ENCODE measurements around the gene NPAS3.

Gene NPAS3

DNA sequence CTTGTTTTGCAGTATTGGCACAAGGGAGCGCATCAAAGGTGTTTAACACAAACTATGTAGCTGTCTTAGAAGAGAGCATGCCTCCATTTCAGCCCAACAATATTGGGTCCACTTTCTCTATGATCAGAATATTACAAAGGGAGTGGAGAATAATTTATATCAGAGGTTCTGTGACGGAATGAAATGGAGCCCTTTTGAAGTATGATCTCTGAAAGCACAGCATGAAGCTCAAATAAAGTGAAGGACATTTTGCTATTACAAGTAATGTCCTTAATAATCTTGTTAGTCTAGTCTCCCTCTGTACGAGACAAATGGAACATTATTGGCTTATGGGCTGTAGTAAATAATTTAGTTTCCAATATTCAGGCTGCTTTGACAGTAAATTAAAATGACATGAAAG lies 302.7 kb downstream of the NPAS3 start:
- in situ Hi-C loops (cut with MboI; ENCODE audit: low sequenced_read_pairs): no loop called here

DNA sequence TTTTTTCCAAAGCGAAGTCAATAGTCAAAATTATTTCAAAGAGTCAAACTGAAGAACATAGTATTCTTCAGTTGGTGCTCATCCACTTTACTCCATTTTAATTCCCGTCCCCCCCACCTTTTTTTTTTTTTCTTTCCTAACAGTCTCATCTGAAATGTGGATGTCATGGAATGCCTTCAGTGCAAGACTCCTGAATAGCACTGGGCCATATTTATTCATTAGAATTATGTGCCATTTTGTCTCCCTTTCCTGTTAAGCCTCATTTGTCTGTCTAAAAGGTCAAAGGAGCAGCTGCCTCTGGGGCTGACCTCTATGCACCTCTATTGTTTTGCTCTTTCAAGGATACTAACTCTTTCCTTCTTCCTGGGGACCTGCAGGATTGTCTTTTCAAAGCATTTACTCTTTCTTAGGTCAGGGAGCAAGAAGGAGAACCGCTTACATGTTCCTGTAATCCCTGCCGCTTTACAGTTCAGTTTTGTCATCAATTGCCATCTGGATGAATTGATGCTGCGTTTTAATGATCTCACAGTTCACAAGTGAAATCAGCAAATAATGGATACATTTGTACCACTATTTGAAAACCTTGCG lies 310.6 kb downstream of the NPAS3 start:
- in situ Hi-C loops (cut with MboI; ENCODE audit: low sequenced_read_pairs): no loop called here

DNA sequence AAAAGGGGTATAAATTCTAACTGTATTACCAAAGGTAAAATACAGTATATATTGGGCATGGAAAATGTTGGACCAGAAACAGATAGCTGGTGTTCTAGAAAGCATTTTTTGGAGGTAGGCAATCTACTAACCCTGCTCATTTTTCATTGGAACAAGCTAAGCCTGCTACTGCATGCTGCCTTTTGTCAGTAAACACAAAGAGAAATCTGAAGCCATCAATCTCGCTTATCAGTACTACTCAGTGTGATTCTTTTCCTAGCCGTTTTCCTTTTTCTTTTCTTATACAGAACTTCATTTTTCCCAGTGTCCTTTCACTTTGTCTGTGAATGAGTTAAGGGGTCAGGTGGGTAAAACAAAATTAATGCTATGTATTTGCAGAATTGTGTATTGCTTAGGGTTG lies 312.3 kb downstream of the NPAS3 start:
- in situ Hi-C loops (cut with MboI; ENCODE audit: low sequenced_read_pairs): no loop called here

DNA sequence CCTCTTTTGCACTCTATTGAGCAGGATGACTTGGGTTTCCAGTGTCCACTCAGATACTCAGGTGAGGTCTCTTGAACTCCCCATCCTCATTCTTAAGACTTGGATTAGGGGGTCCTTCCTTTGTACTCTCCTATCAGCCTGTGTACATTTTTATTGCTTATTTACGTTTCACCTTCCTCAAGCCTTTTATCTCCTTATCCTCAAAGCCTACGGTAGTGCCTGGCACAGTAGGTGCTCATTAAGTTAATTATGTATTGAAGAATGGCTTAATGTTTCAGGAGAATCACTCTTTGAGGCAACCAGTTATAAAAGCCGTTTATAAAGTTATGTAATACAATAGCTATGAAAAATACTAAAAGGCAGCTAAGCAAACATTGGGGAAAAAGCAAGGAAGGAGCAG lies 315.7 kb downstream of the NPAS3 start:
- in situ Hi-C loops (cut with MboI; ENCODE audit: low sequenced_read_pairs): no loop called here

DNA sequence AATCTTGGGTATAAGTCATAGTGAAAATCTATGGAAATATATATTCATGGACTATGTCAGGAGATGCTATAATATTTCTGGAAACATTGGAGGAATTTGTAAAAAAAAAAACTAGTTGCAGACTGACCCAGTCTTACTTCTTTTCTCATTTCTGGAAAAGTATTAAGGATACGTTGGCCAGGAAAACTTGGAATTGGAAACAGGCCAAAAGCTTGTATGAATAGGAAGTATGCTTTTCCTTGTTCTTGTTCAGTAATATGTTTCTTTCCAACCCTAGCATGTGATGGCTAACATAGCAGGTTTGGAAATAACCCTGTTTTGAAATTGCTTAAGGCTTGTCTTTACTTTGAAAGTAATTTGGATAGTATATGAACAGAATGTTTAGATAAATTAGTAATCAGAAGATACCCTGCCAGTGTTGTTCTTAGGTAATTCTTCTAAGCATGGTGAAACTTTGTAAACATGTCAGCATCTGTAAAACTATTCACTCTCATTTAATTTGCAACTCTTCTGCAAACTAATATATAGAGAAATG lies 316.2 kb downstream of the NPAS3 start:
- in situ Hi-C loops (cut with MboI; ENCODE audit: low sequenced_read_pairs): no loop called here

DNA sequence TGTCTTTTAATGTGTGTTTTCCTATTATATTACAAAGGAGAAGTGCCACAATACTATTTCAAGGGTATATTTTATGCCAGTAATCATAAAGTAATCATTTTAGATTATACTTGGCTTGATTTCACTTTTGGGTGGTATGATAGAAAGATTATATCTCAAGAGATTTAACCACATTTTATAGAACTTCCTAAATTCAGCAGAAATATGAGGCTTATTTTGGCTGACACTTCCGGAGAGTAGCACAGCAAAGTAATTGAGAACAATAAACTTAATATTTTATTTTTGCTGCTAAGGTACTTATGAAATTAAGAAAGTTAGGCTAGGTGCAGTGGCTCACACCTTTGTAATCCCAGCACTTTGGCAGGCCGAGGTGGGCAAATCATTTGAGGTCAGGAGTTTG lies 319.1 kb downstream of the NPAS3 start:
- in situ Hi-C loops (cut with MboI; ENCODE audit: low sequenced_read_pairs): no loop called here

DNA sequence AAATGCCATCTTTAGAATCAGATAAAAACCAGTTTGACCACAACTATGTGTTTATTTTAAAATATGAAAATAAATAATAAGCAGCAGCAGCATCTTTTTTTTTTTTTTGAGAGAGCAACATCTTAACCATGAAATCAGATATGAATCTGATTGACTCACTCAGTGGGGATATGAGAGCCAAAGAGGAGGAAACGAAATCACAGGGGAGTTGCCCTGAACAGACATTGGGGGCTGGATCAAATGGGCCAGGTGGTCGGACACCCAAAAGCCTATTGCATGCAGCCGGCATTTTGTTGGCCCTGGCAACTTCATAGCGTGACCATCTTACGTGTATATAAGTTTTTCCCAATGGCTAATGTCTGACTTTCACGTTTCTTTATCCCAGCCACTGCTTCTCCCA lies 321.1 kb downstream of the NPAS3 start:
- in situ Hi-C loops (cut with MboI; ENCODE audit: low sequenced_read_pairs): no loop called here

DNA sequence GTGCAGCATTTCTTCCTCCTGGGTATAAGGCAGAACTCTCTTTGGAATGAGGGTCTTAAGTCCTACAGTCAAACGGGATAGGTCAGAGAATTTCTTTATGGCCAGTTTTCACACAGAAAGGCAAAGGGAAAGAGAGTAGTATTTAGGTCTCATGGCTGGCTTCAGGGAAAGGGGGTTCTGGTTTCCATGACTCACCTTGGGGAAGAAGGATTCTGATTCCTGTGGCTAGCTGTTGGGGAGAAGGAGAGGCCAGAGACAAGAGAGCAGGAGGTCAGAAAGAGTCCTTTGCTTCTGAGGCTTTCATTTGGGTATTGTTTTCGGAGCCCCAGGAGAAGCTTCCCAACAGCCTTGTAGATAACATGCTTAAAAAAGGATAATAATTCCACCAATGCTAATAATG lies 332.5 kb downstream of the NPAS3 start:
- in situ Hi-C loops (cut with MboI; ENCODE audit: low sequenced_read_pairs): no loop called here

DNA sequence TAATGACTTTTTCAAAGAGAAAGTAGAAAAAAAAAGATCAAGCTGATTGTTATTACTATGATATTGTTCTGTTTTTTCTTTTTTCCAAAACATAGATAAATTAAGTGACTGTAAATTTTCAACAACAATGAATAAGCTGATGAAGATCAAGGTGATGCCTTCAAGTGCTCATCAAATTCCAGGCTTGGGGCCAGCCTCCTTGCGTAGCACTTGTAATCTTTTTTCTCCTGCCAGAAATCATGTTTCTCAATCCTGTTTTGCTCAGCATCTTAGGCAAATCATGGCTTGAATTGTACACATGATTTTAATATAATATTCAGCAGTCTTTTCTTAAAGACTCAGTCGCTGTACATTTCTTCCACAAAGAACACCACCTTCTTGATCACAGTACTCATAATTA lies 333.2 kb downstream of the NPAS3 start:
- in situ Hi-C loops (cut with MboI; ENCODE audit: low sequenced_read_pairs): no loop called here

DNA sequence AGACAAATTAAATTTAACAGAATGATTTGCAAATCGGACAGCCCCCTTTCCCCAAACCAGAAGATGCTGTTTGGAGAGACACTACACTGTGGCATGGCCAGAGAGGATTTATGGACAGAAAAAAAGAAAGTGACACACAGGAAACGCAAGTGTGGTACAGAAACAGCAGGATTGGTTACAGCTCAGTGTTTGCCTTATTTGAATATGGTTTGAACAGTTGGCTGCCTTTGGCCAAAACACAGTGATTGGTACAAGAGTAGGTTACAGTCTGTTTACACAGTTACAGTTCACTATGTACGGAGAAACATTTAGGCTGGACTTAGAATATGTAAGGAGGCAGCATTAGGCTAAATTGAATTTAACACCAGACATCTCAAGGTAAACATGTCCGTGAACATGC lies 335.3 kb downstream of the NPAS3 start:
- in situ Hi-C loops (cut with MboI; ENCODE audit: low sequenced_read_pairs): no loop called here

DNA sequence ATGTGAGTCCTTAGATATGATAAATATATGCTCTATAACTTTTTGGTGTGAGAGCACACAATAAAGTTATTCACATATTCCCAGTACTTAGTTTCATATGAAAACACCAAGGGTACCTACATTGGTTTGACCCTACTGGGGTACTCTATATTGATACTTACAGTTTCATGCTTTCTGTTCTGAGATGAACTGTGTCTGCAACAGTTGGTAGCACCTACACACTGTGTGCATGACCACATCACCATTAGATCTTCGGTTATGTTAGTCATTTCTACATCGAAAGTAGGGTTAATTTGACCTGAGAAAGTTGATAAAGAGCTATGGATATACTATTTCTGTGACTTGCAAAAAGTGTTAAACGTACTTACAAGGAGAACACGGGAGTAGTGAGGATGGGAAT lies 337.2 kb downstream of the NPAS3 start:
- in situ Hi-C loops (cut with MboI; ENCODE audit: low sequenced_read_pairs): no loop called here

DNA sequence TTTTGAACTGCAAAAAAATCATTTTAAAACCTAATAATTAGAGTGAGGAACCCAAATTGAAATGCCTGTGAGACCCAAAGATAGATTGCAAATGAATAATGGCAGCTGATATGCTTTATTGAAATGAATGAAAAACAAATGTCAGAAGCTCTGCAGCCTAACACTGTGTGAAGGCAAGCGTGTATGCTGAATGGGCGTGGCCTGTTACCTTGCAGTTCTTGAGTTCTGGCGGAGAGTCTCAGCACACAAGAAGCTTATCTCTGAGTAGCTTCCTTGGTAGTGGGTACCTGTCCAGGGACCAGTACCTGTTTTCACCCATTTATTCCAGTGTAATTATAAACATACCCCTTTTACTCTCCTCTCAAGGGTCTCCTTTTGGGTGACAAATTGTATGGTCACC lies 341.2 kb downstream of the NPAS3 start:
- in situ Hi-C loops (cut with MboI; ENCODE audit: low sequenced_read_pairs): no loop called here

DNA sequence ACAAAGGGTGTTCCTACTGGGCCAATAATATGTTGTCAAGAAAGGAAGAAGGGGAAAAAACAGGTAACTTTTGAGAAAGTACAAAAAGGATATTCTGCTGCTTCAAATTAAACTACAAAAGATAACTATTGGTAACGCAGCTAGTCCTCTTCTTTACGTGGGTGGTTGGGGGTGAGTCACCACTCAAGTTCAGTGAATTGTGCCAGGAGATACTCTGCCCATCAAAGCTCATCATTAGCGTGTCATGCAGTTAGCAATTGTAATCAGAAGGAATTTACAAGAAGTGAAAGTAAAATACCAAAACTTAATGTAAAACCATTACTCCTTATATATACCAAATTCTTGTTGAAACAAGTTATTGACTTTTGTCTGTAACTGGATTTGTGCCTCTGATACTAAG lies 342.0 kb downstream of the NPAS3 start:
- in situ Hi-C loops (cut with MboI; ENCODE audit: low sequenced_read_pairs): no loop called here

DNA sequence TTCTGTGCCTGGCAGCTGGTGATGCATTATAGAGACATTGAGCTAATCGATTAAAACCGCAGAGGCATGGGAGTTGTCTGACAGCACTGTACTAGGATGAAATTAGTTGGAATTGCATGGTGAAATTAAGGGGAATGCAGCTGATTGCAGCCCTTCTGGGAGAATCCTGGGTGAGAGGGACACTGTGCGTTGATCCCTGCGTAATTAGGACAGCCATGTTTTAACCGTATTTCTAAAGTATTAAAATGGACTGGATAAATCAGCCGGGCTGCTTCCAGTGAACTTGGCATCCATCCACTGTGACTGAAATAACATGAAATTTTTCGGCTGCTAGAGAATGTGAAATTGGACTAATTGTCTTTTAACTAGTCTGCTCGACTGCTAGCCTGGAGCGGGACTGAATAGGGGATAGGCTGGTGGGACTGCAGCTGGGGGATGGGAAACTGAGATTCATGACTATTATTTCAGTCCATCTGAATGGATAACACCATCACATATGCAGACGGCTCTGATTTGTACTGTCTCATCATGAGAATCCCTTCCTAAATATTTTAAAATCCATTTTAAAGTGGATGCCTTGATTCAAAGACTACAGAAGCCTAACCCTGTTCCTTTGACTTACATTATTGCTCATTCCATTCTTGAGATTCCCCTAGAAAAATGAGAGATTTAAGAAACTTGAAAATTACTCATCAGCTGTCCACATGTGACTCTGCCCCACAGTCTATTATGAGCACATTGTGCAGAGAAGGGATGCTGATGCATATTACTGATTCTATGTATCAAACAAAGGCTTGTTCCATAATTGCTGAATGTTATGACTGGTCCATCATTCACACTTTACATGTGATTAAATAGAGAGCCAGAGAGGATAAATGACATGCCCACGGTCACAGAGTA lies 343.9 kb downstream of the NPAS3 start:
- in situ Hi-C loops (cut with MboI; ENCODE audit: low sequenced_read_pairs): no loop called here

DNA sequence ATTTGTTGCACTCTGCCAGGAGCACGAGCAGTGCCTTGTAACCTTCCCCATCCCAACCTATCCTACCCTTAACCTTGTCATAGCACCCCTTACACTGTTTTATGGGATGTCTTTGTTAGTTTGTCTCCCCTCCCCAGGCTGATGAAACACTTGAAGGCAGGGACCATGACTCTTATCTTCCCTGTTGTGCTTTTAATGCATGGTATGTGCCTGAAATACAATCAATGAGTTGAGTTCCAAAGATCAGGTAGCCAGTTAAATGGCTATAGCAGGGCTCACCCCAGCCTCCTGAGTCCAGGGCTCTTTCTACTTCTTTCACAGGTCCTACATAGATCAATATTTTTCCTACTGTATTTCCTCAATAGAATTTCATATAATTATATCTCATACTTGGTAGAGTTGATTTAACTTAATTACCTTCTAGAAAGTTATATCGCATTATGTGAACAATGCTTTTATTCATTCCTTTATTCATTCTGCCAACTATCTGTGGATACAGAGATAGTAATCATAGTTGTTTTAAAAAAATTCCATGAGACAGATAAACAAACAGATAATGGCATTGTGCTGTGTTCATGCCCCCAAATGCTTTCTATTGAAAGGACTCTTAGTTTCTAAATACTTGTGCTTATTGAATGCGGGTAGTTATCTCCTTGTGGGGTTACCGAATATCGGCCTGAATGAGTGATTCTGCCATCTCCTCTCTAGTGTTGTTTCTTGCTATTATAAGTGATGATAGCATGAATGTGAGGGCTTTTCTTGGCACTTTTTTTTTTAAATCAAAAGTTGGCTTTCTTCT lies 347.4 kb downstream of the NPAS3 start:
- in situ Hi-C loops (cut with MboI; ENCODE audit: low sequenced_read_pairs): no loop called here

DNA sequence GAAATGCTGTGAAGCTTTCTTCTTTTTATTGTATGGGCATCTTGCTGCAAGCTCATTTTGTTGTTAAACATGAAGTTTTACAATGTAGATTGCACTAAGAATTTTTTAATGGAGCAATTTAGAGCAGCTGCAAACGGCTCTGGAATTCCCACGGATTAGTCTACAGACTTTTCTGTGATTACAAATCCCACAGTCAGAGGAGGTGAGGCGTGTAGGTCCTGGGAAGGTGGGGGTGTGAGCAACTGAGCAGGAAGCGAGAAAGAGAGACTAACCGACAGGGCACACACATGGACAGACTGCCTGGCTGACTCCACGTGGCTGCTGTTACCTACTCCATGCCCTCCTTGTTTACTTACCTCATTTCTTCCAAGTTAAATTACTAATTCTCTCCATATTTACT lies 348.5 kb downstream of the NPAS3 start:
- in situ Hi-C loops (cut with MboI; ENCODE audit: low sequenced_read_pairs): no loop called here

DNA sequence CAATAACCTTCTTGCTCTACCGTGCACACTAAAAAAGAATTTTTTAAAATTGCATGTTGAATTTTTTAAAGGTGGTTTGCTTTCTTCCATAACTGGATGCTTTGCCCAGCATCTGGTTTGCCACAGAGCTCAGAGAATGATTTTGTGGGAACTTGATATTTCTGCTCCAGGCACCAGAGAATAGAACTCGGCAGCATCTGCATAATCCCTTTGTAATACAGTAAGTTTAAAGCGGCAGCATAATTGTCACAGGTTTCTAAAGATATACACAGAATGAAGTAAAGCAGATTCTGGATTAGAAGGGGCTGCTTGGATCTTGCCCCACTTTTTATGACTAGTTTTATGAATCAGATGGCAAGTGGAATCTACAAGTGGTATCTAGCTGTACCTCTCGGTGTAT lies 352.0 kb downstream of the NPAS3 start:
- in situ Hi-C loops (cut with MboI; ENCODE audit: low sequenced_read_pairs): no loop called here

DNA sequence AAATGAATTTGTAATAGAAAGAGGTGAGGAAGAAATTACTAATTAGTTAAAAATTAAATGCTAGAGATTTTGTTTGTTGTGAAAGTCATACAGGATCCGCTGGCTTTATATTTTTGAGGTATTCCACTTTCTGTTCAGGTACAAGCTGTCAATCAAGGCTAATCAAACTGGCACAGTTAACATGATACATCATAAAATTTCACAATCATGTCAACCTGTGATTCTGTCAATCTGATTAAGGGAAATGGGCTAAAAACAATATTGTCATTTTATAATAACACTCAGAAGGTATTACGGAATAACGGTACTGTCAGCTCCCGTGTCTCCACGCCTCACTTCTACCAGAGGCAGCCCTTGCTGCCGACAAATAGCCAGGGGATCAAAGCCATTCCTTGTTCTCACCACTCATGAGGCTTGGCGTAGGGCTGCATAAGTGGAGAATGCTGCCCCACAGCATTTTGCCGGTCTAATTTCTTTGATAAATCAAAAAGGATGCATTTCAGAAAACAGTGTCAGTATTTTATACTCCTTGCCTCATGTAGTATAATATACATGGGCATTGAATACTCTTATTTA lies 352.9 kb downstream of the NPAS3 start:
- in situ Hi-C loops (cut with MboI; ENCODE audit: low sequenced_read_pairs): no loop called here

DNA sequence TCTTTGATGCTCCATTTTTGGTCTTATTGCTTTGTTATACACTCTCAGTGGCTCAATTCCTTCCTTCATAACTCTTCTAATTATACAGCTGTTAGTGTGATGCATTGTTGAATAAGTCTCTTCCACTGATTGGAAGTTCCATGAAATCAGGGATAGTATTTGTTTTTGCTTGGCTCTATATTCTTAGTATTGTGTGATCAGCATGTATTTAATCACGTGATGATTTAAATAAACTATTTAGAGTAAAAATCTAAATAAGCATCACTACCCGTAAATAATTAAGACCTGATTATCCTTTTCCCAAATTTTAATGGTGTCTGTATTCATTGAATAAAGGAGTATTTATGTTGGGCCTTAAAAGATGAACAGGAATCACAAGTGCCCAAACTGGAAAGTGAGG lies 355.7 kb downstream of the NPAS3 start:
- in situ Hi-C loops (cut with MboI; ENCODE audit: low sequenced_read_pairs): no loop called here

DNA sequence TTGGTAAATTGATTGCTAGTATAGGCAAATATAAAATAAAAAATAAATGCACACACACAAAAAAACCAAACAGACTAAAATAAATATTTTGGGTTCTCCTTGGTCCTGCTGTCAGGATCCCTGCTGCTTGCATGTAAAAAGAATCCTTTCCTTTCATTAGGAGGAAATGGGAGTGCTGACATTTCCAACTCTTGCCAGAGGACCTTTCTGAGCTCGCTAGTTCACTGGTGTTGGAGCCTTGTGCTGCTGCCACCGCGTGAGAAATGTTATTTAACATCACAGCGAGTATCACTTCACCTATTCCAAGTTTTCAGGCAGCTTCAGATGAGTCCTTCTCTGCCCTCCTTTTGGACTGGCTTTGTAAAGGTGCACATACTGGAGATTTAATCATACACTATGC lies 358.9 kb downstream of the NPAS3 start:
- in situ Hi-C loops (cut with MboI; ENCODE audit: low sequenced_read_pairs): no loop called here

DNA sequence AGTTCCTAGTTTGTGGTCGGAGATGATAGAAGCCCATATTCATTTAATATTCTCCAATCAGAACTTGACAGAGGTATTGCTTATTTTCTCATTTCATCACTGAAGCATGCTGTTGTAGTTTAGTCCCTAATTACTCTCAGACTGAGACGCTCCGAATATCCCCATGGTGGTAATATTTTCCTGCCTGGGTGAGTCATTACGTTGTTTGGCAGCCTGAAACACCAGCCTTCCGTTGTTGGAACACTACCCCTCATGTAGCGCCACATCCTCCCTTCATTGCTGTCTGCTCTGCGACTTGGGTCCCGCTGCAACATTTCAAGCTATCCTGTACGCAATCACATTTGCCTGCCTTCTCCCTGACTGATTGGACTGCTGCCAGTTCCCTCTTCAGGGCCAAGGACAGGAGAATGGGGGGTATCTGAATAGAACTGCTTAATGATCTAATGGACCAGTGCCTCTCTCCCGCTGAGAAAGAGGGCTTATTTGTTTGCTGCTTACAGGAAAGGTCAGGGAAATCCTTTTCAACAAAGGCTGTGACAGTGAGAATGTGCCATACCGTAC lies 369.1 kb downstream of the NPAS3 start:
- in situ Hi-C loops (cut with MboI; ENCODE audit: low sequenced_read_pairs): no loop called here
